ENCODE results near the gene LRRK1. TPM values are rescaled to one million over a fixed set of nuclear protein-coding genes. Genes with fewer than 3 reads are reported as not detected.

LRRK1 gene
- total RNA-seq, 4 donors from 2014 or later, result 2.6 to 36.6 (median 13.1) TPM

GRCh38 chr15:101062471-101063171 is 143.5 kb downstream of the LRRK1 start:
- no peak overlapping the region for H3K4me3 ChIP-seq
- no peaks in the 10 kb centered on the region for H3K36me3 ChIP-seq
- no peak overlapping the region for H3K27ac ChIP-seq
- no peaks in the 10 kb centered on the region for H3K9me3 ChIP-seq
- H3K4me1 ChIP-seq, result no peaks in the 10 kb centered on the region
- intact Hi-C loops (cut with DNase I; ENCODE audit: low total_unique reads), result no loop called here
- no peaks in the 10 kb centered on the region for H3K27me3 ChIP-seq
- TF ChIP-seq POLR2A (IDR thresholded peaks at IDR 0.05), result no peak
- TF ChIP-seq, protein P1, sequence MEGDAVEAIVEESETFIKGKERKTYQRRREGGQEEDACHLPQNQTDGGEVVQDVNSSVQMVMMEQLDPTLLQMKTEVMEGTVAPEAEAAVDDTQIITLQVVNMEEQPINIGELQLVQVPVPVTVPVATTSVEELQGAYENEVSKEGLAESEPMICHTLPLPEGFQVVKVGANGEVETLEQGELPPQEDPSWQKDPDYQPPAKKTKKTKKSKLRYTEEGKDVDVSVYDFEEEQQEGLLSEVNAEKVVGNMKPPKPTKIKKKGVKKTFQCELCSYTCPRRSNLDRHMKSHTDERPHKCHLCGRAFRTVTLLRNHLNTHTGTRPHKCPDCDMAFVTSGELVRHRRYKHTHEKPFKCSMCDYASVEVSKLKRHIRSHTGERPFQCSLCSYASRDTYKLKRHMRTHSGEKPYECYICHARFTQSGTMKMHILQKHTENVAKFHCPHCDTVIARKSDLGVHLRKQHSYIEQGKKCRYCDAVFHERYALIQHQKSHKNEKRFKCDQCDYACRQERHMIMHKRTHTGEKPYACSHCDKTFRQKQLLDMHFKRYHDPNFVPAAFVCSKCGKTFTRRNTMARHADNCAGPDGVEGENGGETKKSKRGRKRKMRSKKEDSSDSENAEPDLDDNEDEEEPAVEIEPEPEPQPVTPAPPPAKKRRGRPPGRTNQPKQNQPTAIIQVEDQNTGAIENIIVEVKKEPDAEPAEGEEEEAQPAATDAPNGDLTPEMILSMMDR (IDR thresholded peaks at IDR 0.05), result no peak
- DNase-seq, result no peak

DNA sequence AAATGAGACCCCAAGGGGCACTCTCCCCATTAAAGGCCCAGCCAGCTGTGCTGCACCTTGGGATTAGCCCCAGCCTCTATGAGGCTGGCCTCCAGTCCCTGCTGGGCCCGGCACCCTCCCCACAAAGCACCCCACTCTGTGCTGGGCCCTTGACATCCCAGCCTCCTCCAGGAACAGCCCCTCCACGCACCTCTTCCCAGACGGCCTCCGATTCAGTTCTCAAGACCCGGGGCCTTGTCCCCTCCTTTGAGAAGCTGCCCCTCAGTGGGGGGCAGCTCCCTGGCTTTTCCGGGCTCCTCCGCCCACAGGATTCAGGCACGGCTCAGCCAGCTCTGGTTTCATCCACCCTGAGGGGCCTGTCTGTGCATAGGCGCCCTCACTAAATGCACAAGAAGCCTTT is 144.1 kb downstream of the LRRK1 start:
- TF ChIP-seq, protein P1 (IDR thresholded peaks at IDR 0.05), result no peak
- TF ChIP-seq POLR2A (IDR thresholded peaks at IDR 0.05), result no peak
- DNase-seq, result no peak
- H3K4me3 ChIP-seq, result no peak overlapping the region
- H3K27me3 ChIP-seq, result no peaks in the 10 kb centered on the region
- no peaks in the 10 kb centered on the region for H3K9me3 ChIP-seq
- no peaks in the 10 kb centered on the region for H3K4me1 ChIP-seq
- no peak overlapping the region for H3K27ac ChIP-seq
- intact Hi-C loops (cut with DNase I; ENCODE audit: low total_unique reads), result no loop called here
- no peaks in the 10 kb centered on the region for H3K36me3 ChIP-seq

GRCh38 chr15:101063891-101064794 is 145.0 kb downstream of the LRRK1 start:
- intact Hi-C loops (cut with DNase I; ENCODE audit: low total_unique reads), result no loop called here
- H3K9me3 ChIP-seq, result no peaks in the 10 kb centered on the region
- H3K4me3 ChIP-seq, result no peak overlapping the region
- no peaks in the 10 kb centered on the region for H3K4me1 ChIP-seq
- TF ChIP-seq, protein P1 (IDR thresholded peaks at IDR 0.05), result no peak
- TF ChIP-seq POLR2A (IDR thresholded peaks at IDR 0.05), result no peak
- H3K27me3 ChIP-seq, result no peaks in the 10 kb centered on the region
- H3K36me3 ChIP-seq, result no peaks in the 10 kb centered on the region
- no peak for DNase-seq
- no peak overlapping the region for H3K27ac ChIP-seq

GRCh38 chr15:101064795-101065569 is 145.8 kb downstream of the LRRK1 start:
- Histone ChIP-seq H3K9me3 (no peaks in the 10 kb centered on the region), H3K27me3 (no peaks in the 10 kb centered on the region), H3K36me3 (no peaks in the 10 kb centered on the region), H3K4me3 (no peak overlapping the region), H3K4me1 (no peaks in the 10 kb centered on the region), H3K27ac (no peak overlapping the region)
- DNase-seq, result no peak
- TF ChIP-seq, protein P1 (IDR thresholded peaks at IDR 0.05), result no peak
- TF ChIP-seq POLR2A (IDR thresholded peaks at IDR 0.05), result no peak
- intact Hi-C loops (cut with DNase I; ENCODE audit: low total_unique reads), result no loop called here

Data from uterus (tissue), 4 donors.